Cardiac septum (tissue), 1 donor: ENCODE data around the gene GNPDA1. TPM values are rescaled to one million over a fixed set of nuclear protein-coding genes. Genes with fewer than 3 reads are reported as not detected.

Experiments used
- DNase-seq: peaks from one replicate; pipeline ENCODE4 v3.0.0-alpha.2; 2020; ENCODE audit warnings: low spot score
- intact Hi-C: fragments of 100-400 bp; cut with DNase I; formaldehyde crosslinking; loops from one replicate; pipeline ENCODE4 v1.14.0; 2022
- total RNA-seq: library from RNA; stranded (reverse); fragmentation: NEBNext Ultra II Directional; extraction: Animal tissue kit (Norgen Biotek cat#: 25700); gene quantifications from one replicate; pipeline ENCODE4 v1.2.1, GENCODE V29; 2021
- donor health status: DM: no; HTN: no; CAD: no.

The GNPDA1 gene
- total RNA-seq, 1 donor from 2014 or later: 17.3 TPM

DNA sequence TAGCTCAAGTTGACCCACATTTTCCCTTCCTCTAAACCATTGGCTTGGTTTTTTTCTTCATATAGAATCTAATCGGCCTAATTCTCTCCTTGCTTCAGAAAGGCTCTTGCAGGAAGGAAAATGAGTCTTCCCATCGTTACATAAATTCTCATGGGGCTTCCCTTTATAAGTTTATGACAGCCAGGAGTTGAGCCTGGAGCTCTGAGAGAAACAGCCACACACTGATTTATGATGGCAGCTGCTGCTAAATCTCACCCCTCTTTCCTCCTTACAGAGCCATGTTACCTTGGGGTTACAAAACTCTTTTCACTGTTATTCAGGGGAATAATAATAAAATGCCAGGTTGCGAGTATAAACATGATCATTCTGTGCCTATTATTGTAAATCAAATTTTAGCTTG lies 49.1 kb downstream of the GNPDA1 start:
- no peak for DNase-seq
- intact Hi-C loops: no loop called here

DNA sequence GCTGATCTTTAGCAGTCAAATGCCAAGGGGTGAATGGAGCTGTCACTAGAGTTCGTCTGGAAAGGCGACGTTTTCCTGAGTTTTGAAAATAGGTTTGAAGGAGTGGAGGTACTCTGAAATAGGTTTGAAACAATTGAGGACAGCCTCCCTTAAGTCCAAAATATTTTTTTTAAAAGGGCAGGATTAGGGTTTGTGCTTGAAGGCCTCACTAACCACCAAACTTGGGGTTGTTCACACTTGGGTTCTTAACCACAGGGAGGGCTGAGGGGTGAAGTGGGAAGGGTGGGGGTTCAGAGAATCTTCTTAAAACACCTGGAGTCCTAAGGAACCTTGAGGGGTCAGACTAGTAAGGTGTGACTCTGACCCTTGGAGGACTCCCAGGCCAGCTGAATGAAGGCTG lies 51.4 kb downstream of the GNPDA1 start:
- intact Hi-C loops: loop anchor here (2.0 kb wide), 2 partner anchors 33 to 73 kb away; no protein-coding TSS in a partner anchor

DNA sequence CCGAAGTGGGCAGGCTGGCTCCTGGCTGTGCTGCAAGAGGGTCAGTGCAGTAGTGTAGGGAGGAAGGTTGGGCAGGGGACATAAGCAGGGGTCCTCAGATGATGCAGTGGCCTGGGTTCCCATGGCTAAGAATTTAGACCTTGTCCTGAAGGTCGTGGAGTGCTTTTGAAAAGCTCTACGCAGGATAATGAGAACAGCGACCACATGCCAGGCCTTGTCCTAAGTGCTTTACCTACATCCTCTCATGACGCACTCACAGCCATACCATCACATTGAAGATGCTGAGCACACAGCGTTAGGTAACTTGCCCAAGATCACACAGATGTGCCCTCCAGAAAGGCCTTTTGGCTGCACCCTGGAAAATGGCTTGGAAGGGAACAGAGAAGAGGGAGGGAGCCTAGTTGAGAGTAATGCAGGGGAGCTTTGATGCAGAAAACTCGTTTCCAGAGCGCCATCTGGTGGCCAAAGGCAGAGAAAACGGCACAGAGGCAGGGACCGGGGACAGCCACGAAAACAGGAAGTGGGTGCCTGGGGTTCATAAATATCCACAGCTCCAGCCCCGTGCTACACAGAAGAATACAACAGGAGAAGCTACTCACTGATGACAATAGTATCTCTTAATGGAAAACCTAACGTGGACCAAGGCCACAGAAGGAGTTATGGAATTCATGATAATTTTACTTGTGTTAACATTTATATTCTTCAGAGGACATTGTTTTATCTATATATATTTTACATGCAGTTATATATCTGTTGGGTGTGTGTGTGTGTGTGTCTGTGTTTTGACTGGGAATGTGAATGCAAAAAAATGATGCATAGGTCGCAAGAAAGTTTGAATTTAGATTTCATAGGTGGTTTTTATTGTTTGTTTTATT lies 52.1 kb downstream of the GNPDA1 start:
- intact Hi-C loops: loop anchor here (1.0 to 2.0 kb wide), 3 partner anchors 32 to 268 kb away; no protein-coding TSS in a partner anchor
- peak; percentile 95 for DNase-seq

More for the DNA sequence above, 51.4 kb downstream of the GNPDA1 start:
- DNase-seq: no peak

DNA sequence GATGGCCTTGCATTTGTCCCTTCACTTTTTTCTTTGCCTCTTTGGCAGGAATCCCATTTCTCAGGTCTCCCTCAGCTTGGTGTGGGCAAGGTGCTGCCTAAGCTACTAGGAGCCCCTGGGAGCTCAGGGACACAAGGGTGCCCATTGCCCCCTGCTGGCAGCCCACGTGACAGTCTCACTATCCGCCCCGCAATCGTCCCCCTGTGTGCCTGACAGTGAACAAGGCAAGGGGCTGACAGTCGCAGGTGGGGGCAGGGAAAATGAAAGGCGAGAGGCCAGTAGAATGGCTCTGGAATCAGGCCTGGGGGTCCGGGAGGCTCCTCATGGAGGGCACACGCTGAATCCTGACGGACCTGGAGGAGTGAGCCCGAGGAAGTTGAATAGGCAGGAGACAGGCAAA lies 52.8 kb downstream of the GNPDA1 start:
- no peak for DNase-seq
- intact Hi-C loops: loop anchor here (1.0 to 2.0 kb wide), 3 partner anchors 31 to 268 kb away; no protein-coding TSS in a partner anchor

DNA sequence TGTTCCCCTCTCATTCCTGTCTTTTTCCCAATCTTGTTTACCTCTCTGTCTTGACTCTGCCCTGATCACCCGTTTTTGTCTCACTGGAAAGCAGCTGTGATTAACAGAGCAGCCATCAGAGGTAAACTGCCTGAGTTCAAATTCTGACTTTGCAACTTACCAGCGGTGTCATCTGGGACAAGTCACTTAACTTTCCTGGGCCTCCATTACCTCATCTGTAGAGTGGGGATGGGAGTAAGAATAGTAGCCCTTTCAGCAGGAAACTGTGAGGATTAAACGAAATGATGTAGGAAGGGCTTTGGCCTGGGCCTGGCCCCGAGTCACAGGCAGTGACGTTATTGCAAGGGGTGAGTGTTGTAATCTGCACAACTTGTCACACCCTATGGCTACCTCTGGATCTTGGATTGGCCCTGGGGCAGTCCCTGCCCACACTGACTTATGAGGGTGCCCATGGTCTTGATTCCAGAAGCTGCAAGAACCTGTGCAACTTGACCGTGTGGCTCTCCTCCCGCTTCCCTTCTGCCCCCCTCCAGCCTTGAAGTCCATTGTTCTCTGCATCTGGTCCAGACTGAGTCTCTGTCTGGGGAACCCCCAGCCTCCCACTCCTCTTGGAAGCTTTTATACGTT lies 54.2 kb downstream of the GNPDA1 start:
- DNase-seq: no peak
- intact Hi-C loops: loop anchor here (2.0 to 5.0 kb wide), 2 partner anchors 78 to 151 kb away; no protein-coding TSS in a partner anchor

DNA sequence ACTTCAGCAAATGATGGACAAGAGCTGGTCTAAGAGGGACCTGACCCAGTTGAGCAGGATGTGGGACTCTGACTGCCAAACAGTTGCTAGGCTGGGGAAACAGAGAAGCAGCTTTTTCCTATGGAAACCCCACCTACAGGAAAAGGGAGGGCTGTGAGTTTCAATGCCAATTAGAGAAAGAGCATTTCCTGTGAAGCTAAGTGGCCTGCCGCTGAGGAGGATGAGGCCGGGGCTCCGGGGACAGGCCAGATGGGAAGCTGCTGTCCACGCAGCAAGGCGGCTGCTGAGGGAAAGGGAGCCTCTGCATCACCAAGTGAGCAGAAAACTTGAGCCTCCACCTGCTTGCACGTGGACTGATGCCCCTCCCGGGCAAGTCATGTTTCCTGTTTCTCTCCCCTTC lies 54.7 kb downstream of the GNPDA1 start, which contains the start of gene PCDH12:
Gene PCDH12 (minus strand): TSS at position 90 of the 400 bp plus-strand sequence. CDS start 351 bp downstream, outside the sequence.
- no peak for DNase-seq
- intact Hi-C loops: loop anchor here (2.0 to 5.0 kb wide), 2 partner anchors 77 to 151 kb away; no protein-coding TSS in a partner anchor

DNA sequence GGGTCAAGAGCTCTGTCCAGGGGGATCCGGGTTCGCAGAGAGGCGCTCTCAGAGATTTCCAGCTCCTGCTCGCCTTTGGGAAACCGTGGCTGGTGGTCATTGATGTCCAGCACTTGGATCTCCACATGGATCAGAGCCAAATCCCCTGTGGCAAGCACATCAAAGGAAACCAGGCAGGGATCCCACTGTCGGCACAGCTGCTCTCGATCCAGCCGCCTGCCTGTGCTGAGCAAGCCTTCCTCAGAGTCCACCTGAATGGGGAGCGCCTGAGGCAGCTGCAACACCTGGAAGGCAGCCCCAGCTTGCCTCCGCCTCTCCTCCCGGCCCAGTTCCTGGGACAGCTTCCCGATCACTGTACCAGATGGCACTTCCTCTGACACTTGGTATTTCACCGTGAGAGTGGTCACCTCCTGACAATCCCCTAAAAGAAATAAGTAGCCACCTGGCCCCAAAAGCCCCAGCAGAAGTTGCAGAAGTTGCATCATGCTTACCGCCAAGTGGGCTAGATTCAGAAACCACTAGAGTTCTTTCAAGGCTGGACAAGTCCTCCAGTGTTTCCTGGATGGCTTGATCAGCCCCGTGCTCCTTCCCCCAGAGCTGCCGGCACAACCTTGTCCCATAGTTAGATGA lies 55.3 kb downstream of the GNPDA1 start:
- intact Hi-C loops: loop anchor here (5.0 kb wide), 1 partner anchor 150 kb away; no protein-coding TSS in a partner anchor
- no peak for DNase-seq

DNA sequence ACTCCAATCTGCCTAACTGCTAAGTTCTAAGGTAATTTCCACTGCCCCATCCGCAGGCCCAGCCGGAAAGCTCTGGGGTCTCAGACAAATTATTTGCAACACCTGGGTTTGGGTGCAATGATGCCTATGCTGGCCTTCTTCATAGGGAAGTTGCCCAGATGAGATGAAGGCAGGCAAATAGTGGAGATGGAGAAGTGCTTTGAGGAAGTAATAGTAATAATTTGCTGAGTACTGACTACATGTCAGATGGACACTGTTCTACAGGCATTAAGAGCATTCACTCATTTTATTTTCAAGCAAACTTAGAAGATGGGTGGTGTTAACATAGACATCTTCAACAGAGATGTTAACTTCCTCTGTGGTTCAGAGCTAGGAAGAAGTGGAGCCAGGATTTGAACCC lies 58.6 kb downstream of the GNPDA1 start:
- no peak for DNase-seq
- intact Hi-C loops: no loop called here

DNA sequence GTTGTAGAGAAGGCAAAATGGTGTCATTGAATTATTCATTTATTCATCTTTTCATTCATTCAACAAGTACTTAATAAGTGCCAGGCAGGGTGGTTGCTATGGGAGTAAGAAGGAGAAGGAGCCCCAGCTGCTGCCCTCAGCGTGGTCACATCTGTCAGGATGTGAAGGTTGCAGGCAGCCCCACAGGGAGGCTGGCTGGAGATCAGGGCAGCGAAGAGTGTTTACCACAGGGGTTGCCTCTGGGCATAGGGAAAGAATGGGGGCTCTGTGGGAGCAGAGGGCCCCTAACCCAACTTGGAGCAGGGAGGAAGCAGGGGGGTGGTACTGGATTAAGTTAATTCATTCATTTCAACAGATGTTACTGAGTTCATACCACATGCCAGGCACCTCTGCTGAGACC lies 60.8 kb downstream of the GNPDA1 start:
- intact Hi-C loops: no loop called here
- no peak for DNase-seq

DNA sequence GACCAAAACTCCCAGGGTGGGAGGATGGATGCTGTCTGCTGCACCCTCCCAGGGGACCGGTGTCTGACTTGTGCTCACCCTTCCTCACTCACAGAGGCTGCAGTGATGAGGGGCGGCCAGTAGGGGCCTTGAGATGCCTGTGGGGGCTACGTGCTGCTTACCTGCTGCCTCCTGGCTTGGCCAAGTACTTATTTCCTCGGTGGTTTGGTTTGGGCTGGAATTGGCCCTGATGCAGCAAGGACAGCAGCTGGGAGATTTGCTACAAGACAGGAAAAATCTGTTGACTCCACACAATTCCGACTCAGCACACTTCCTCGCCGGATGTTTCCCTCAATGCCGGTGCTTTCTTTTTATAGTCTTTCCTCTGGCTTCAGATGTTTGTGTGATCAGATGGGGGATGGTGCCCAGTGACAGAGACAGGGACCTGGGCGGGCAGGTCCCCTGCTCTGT lies 61.5 kb downstream of the GNPDA1 start:
- intact Hi-C loops: no loop called here
- DNase-seq: no peak

Other genes with a start within 250 kb of the GNPDA1 start
- gene PCDH1, start 134.6 kb downstream of the GNPDA1 start, total RNA-seq: 16.9 TPM
- gene DELE1, start 89.2 kb downstream of the GNPDA1 start, total RNA-seq: 115 TPM
- gene PCDH12, start 54.8 kb downstream of the GNPDA1 start, total RNA-seq: 4.9 TPM
- 104 TPM for gene RNF14, start 43.9 kb downstream of the GNPDA1 start, total RNA-seq
- 58.8 TPM for gene NDFIP1, start 95.8 kb upstream of the GNPDA1 start, total RNA-seq